ENCODE results near the gene ITPR3. TPM values are rescaled to one million over a fixed set of nuclear protein-coding genes. Genes with fewer than 3 reads are reported as not detected.

ITPR3 gene
- total and polyA plus RNA-seq, 2 experiments from 2014 or later, result 0.13 to 1.1 TPM

- peaks cover 18% of the 10 kb centered on the region for H3K4me1 ChIP-seq (ENCODE audit: low read depth)
- H3K36me3 ChIP-seq, result no peaks in the 10 kb centered on the region
- DNase-seq (ENCODE audit: low read depth in 1 of 2, low spot score in 1 of 2), result no peak
- no peaks in the 10 kb centered on the region for H3K27me3 ChIP-seq
- H3K4me3 ChIP-seq, result no peak overlapping the region
- H3K9me3 ChIP-seq (ENCODE audit: low read depth), result no peaks in the 10 kb centered on the region
- H3K27ac ChIP-seq, result no peak overlapping the region
- no peak for TF ChIP-seq CTCF (IDR thresholded peaks at IDR 0.05; ENCODE audit: low read depth, low read length)
These were observed 14.5 kb upstream of the ITPR3 start for GRCh38 chr6:33606642-33607041.

- H3K27me3 ChIP-seq, result no peaks in the 10 kb centered on the region
- no peaks in the 10 kb centered on the region for H3K36me3 ChIP-seq
- no peak for TF ChIP-seq CTCF (IDR thresholded peaks at IDR 0.05; ENCODE audit: low read depth, low read length)
- no peak for DNase-seq (ENCODE audit: low read depth in 1 of 2, low spot score in 1 of 2)
- H3K4me1 ChIP-seq (ENCODE audit: low read depth), result peaks cover 18% of the 10 kb centered on the region
- no peak overlapping the region for H3K4me3 ChIP-seq
- no peaks in the 10 kb centered on the region for H3K9me3 ChIP-seq (ENCODE audit: low read depth)
- no peak overlapping the region for H3K27ac ChIP-seq
These were observed 13.9 kb upstream of the ITPR3 start for GRCh38 chr6:33607126-33607783.

- Histone ChIP-seq H3K36me3 (no peaks in the 10 kb centered on the region), H3K27me3 (no peaks in the 10 kb centered on the region), H3K27ac (no peak overlapping the region), H3K4me1 (ENCODE audit: low read depth) (peaks cover 18% of the 10 kb centered on the region), H3K4me3 (no peak overlapping the region), H3K9me3 (ENCODE audit: low read depth) (no peaks in the 10 kb centered on the region)
- DNase-seq (ENCODE audit: low read depth in 1 of 2, low spot score in 1 of 2), result no peak
- TF ChIP-seq CTCF (IDR thresholded peaks at IDR 0.05; ENCODE audit: low read depth, low read length), result peak; percentile 6
These were observed 13.3 kb upstream of the ITPR3 start for GRCh38 chr6:33607784-33608161.

GRCh38 chr6:33609019-33609418 lies 12.1 kb upstream of the ITPR3 start:
- DNase-seq (ENCODE audit: low read depth in 1 of 2, low spot score in 1 of 2), result no peak
- H3K27me3 ChIP-seq, result no peaks in the 10 kb centered on the region
- no peak overlapping the region for H3K4me3 ChIP-seq
- peaks cover 18% of the 10 kb centered on the region for H3K4me1 ChIP-seq (ENCODE audit: low read depth)
- H3K27ac ChIP-seq, result no peak overlapping the region
- H3K36me3 ChIP-seq, result no peaks in the 10 kb centered on the region
- TF ChIP-seq CTCF (IDR thresholded peaks at IDR 0.05; ENCODE audit: low read depth, low read length), result no peak
- H3K9me3 ChIP-seq (ENCODE audit: low read depth), result no peaks in the 10 kb centered on the region

GRCh38 chr6:33609528-33609927 lies 11.6 kb upstream of the ITPR3 start:
- H3K36me3 ChIP-seq, result no peaks in the 10 kb centered on the region
- no peak overlapping the region for H3K4me3 ChIP-seq
- H3K27ac ChIP-seq, result no peak overlapping the region
- peaks cover 18% of the 10 kb centered on the region for H3K4me1 ChIP-seq (ENCODE audit: low read depth)
- DNase-seq (ENCODE audit: low read depth in 1 of 2, low spot score in 1 of 2), result peak in 1 of 2 donors; percentile 55
- H3K27me3 ChIP-seq, result no peaks in the 10 kb centered on the region
- no peak for TF ChIP-seq CTCF (IDR thresholded peaks at IDR 0.05; ENCODE audit: low read depth, low read length)
- H3K9me3 ChIP-seq (ENCODE audit: low read depth), result no peaks in the 10 kb centered on the region

Data from cardiac muscle cell (in vitro differentiated cells and primary cell).